GM18873 (cell line): ENCODE data around the gene FGFBP2.
A peak's percentile ranks its signal among the peaks of the same experiment; 100 is the strongest.

Experiments
- ATAC-seq: cut with Tn5 transposase; IDR thresholded peaks from one replicate; pipeline ENCODE4 v1.9.1; 2021; ENCODE audit warnings: mild to moderate bottlenecking, moderate library complexity, moderate number of reproducible peaks; ENCODE audit not compliant: unreplicated experiment, low FRiP score

The FGFBP2 gene, protein sequence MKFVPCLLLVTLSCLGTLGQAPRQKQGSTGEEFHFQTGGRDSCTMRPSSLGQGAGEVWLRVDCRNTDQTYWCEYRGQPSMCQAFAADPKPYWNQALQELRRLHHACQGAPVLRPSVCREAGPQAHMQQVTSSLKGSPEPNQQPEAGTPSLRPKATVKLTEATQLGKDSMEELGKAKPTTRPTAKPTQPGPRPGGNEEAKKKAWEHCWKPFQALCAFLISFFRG

DNA sequence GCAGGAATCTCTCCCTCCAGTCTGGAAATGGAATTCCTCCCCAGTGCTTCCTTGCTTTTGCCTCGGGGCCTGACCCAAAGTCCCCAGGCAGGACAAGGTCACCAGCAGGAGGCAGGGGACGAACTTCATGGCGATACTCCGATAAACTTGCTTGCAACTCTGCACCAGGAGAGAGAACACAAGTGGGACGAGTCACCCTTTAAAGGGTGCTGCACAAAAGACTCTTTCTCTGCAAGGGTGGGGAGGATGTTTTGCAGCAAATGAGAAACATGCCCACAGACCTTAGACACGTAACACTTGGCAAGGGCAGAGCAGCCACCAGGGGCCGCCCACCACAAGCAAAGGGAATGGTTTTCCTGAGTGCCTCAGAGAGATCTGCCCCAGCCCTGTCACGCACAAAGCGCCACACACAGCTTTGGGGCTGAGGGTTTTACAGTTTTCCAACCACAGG lies at the start of gene FGFBP2:
Gene FGFBP2 (minus strand): TSS at position 175 of the 451 bp plus-strand sequence. CDS start 46 bp downstream, at position 129.
- no peak for ATAC-seq

DNA sequence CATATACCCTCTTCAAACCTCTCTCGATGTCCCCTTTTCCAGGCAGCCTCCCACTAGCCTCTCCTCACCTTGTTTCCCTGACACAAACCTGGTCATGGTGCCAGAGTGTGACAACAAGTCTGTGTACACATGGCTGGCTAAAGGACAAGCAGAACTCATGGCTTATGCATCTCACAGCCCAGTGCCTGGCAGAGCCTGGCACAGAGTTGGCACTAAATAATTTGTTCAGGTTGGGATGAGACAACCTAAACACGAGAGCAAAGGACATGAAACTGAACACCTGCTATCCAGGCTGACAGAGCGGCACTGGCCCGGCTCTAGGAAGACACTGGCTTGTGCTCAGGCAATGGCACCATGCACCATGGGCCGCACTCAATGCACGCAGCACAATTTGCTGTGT lies 48.2 kb upstream of the FGFBP2 start:
- ATAC-seq = no peak

DNA sequence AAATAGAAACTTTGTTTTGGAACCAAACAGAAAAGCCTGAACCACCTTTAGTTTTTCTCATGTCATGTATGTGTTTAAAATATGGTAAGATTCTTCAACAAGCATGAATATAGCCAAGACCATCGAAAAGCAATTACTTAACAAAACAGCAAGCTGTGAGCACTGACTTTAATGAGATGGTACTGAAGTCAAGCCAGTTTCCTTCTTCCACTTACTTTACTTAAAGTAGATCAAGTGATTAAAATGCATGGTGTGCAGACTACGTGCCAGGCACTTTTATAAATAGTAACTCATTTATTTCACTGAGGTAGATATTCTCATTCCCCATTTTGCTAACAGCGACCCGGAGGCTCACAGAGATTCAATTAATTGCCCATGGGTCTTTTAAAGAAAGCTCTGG lies 46.2 kb upstream of the FGFBP2 start:
- ATAC-seq = no peak

DNA sequence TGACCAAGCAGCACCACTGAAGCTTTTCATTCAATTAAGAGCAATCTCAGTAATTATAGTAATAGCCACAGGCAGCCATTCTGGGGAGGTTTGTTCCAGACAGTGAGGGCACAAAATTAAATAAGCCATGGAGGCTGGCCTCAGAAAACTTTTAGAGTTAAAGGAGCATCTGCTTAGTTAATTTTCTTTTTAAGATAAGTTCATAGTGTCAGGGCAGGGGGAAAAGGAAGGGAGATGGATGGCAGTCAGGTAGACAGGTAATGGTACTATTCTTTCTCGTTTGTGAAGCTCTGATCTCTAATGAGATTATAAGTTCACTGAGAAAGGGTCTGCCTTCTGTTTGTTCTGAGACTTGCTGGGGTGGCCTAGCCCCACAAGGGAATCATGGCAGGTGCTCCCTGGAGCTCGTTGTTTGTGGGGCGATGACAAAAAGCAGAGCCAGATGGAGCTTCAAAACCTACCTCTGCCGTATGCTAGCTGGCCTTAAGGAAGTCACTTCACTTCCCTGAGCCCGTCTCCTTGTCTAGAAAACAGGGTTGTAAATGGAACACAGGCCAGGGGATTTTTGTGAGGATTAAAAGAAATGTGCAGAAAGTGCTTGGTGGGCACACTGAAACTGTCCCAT lies 44.6 kb upstream of the FGFBP2 start:
- ATAC-seq = no peak

DNA sequence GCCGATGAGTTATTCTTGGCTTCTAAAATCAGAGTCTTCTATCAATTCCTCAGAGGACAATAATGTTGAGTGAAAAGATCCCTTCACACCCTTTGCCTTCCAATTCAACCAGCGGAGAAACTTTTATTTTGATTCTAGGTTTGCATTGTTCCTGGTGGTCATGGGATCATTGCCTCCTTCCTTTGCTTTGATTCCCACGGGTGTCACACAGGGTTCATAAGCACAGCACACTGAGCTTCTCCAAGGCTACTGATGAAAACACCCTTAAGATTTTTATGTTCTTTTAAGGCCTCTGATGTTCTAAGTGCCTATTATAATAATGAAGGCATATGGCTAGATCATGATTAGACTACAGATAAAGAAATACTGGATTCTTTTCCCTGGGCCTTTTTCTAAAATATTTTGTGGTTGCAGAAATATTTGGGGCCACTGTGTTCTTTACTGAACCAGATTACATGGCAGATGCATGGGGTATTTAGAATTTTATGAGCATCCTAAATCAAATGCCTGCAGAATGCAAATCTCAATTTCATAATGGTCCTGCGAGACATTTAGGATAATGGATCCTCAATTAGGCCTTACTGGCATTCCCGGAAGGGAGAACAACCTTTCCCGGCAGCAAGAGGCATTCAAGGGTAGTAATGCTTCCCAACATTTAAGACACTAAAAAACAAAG lies 43.9 kb upstream of the FGFBP2 start:
- ATAC-seq = no peak

DNA sequence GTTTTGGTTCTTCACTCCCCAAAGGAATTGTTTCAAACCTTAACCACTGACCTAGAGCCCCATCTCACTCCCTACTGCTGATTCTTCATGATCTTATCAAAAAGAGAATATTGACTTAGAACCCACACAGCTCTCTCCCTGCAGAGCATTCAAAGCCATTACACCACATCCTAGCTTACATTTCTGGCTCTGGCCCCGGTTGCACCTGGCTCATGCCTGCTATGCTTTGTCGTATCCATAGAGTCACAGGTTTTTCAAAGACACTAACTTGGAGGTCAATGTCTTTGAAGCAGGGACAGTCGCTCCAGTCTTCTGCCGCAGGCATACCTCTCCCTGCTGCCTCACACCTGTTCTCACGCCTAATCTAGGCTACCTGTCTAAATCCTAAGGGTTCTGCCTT lies 42.7 kb upstream of the FGFBP2 start:
- no peak for ATAC-seq

DNA sequence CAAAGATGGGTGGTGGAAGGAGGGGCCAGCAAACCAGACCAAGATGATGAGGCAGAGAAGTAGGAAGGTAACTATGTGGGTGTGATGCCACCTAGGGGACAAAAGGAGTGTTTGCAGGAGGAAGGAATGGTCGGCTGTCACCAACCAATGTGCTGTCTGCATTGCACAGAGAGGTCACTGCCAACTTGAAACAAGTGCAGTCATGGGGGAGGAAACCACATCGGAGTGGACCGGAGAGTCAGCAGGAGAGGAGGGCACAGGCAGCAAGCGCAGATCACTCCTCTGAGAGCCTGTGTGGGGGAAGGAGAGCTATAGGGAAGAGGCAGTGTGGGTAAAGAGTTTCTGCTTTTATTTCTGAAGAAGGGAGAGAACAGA lies 38.5 kb upstream of the FGFBP2 start:
- ATAC-seq = peak; percentile 95

DNA sequence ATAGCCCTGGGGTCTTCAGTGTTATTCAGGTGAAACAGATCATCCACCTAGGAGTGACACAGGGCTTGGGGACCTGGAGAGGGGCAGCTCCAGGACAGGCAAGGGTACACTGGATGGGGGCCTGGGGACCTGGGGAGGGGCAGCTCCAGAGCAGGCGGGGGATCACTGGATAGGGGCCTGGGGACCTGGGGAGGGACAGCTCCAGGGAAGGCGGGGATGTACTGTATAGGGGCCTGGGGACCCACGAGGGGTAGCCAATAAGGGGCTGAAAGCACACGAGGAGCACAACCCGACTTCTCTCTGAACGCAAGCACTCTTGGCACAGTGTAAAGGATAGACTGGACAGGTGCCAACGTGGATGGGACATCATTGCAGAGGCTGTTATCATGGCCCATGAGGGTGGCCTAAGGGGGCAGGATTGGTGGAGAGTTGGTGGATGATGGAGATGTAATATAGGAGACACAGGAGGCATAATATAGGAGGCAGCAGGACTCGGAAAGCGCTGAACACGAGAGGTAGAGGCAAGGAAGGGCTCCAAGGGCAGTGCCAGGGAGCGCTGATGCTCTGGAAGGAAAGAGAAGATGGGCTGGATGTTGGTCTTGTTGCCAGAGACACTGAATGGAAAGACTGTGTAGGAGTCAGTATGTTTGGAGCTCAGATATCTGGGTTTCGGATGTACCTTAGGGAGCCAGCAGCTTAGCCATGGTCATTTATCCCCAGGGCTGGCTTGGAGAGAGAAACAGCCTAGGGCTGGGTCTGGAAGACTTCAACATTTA lies 37.9 kb upstream of the FGFBP2 start:
- no peak for ATAC-seq

DNA sequence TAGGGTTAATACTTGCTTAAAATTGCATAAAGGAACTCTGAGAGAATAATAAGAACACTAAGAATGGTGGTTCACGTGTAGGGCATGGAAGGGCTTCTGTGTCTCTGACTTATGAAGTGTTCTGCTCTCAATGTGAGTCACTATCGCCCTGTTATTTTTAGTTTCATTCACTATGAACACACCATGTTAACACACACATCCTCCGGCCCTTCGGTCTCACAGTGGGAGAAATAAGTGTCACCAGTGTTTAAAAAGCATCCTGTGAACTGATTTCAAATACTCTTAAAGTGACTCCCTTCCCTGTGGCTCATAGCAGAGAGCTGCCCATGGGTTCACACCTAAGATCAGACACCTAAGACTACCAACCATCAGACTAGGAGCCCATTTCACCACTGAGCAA lies 33.8 kb upstream of the FGFBP2 start:
- ATAC-seq = no peak

DNA sequence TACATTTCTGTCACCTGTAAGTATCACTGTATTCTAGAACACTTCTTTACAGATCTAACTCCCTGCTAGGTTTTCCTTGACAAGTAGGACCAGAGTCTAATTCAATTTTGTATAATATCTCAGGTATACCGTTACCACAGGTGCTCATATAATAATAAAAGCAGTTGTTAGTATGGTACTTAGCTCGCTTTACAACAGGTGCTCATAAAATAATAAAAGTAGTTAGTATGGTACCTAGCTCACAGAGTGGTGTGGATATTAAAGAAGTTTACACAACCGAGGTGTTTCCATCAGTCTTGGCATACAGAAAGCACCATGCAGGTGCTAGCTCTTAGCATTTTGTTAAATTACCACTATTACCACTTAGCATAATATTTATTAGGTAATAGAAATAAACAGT lies 32.9 kb upstream of the FGFBP2 start:
- ATAC-seq = no peak

DNA sequence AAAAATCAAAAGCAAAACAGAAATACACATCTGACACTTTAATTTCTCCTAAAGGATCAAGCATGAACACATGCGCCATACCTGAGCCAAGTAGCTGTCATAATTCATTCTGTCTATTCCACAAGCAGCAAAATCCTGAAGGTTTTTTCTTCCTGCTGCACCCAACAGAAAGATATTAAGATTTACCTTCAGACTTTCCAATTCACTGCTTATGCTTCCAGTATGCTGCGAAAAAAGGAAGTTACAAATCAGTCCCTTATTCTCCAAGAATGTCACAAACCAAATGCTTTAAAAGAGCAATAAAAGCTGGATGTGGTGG lies 29.2 kb upstream of the FGFBP2 start:
- ATAC-seq = no peak

DNA sequence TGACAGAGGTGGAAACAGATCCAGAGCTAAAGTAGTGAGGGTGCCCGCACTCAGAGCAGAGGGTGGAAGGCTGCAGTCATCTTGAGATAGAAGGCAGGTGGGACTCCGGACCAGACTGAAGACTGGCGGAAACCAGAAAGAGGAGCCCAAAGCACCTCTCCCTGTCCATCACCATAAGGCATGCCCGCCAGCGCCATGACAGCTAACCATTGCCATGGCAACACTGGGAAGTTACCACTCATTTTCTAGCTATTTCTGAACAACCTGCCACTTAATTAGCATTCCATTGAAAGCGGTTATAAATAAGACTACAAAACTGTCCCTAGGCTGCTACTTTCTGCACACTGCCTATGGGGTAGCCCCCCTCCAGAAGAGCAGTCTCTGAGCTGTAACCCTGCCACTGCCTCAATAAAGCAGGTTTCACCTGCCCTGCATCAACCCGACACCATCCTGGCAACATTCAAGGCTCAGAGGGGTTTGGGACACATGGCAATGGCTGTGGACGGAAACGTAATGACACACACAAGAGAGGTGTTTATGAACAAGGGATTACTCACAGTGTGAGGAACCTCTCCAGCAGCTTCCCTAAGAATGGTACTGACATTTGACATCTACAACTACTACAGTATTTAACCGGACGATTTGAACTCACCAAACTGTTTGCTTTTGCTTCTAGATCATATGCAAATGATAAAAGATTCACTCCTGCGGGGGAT lies 27.8 kb upstream of the FGFBP2 start:
- ATAC-seq = no peak

DNA sequence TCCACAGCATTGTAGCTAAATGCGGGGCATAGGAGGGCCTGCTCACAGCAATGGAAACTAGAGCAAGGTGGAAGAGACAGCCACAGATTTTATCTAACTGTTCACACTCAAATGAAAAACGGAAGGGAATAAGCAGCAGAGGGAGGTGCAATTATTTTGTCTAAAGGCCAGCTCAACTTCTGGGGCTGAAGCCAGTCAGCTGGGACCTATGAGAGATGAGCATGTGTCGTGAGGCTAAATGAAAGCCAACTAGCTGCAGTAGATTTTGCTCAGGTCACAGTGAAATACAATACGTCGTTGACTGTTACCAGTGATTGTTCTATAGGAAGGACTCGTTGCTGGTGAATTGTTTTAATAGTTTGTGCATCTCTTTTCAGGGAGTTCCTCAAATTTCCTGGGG lies 26.4 kb upstream of the FGFBP2 start:
- ATAC-seq = no peak

DNA sequence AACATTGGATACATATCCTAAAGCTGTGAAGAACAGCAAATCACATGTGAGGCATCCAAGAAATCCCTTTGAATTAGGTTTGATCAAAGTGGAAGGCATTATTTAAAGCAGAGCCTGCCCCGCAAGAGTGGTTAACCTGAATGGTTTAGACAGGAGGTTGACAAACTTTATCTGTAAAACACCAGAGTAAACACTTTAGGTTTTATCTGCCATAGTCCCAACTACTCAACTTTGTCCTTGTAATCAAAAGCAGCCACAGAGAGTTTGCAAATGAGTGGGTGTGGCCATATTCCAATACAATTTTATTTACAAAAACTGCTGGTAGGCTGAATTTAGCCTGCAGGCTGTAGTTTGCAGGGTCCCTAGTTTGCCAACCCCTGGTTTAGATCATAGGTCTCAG lies 25.2 kb upstream of the FGFBP2 start:
- ATAC-seq = no peak

DNA sequence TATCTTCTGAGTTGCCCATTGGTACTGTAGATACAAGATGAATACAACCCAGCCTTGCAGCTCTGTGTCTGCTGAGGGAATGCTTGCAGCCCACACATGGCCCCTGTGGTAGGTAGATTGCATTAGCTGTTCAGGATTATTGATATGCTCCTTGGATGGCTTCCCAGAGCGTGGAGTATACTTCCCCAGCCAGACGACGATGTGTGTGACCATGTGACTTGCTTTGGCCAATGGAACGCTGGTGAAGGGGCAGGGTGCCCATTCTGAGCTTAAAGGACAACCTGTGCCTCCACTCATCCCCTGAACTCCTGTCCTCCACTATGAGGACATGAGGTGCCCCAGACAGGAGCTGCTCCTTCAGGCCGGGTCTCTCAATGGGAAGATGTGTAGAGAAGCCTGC lies 23.9 kb upstream of the FGFBP2 start:
- no peak for ATAC-seq

DNA sequence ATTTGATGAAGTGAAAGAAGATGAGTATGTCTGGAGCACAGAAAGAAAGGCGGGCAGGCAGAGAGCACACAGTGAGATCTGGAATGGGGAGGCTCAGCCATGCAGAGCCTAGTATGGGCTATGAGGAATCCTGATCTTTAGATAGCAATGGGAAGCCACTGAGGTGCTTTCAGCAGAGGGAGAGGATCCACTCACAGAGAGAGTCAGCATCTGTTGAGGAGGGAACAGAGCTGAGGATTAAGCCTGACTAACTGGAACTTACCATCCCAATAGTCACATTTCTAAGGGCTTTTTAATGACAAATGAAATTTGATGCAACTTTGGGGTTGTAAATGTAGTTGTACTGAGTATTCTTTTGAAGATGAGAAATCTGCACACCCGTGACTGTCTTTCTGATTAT lies 20.6 kb upstream of the FGFBP2 start:
- no peak for ATAC-seq

DNA sequence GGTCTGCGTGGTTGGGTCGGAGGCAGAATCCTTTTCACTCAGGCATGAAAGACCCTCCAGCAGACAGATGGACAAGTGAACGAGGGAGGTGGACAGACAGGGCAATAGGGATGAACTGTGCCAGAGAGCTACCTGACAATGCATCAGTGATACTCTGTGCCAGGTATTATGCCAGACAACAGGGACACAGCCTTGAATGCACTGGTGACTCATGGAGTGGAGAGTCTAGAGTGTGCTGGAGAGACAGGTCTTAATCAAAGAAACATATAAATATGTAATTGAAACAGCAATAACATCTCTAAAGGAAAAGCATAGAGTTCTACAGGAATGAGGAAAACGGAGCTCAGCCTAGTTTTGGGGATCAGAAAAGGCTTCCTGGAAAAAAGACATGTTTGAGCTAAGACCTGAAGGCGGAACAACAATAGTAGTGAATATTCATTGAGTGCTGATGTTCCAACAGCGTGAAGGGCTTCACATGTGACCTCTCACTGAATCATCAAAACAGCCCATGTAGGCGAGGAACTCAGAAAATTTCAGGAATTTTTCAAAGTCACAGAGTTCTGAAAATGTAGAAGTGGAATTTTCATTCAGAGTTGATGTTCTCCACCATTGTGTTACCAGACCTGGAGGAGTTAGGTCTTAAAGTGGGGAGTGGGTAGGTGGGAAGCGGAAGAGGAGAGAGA lies 20.0 kb upstream of the FGFBP2 start:
- ATAC-seq = no peak

DNA sequence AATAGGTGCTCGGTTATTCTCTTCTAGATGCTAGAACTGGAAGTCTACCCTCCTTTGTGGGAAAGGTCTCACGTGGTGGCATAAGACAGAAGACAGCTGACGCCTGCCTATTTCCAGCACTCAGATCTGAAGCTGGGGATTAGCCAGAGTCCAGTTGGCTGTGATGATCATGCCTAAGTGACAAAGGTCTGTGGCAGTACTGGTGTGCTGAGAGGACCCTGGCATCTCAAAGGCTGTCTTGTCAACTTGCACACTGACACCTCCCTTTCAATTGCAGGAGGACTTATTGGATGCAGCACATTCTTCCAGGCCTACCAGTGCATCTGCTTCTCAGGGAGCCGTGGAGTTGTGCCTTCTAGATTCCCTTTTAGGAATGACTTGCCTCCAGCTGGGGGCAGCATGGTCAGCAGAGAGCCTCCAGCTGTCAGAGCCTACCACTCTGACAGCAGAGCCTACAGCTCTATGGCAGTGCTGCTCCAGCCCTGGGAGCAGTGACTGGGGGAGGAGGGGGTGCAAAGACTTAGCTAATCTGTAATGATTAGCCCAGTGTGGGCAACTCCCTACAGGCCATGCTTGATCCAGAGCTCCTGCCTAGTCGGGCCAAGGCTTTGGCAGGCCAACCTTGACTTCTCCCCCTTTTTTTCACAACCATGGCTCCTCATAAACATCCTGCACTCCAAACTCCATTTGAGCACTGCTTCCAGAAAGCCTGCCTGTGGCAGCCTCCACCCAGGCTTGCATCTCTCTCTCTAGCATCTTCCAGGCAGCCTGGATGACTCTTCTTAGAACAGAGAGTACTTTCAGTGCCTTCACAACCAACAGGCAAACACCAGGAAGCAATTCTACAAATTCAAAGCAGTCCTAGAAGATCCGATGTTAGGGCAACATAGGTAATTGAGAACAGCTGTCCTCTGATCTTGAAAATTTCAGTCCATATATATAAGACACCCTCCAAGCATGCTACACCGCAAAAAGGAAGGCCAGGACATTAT lies 13.8 kb upstream of the FGFBP2 start:
- no peak for ATAC-seq
